ENCODE measurements around the gene STK24.

The STK24 gene

GRCh38 chr13:98530217-98530616 lies 46.7 kb downstream of the STK24 start:
- DNase-seq, result no peak

- no peak for DNase-seq
Observed at GRCh38 chr13:98529171-98529570, 47.7 kb downstream of the STK24 start.

GRCh38 chr13:98528663-98529064 lies 48.2 kb downstream of the STK24 start:
- DNase-seq, result no peak

- no peak for DNase-seq
Observed at GRCh38 chr13:98527526-98527925, 49.4 kb downstream of the STK24 start.

- DNase-seq, result no peak
Observed at GRCh38 chr13:98526182-98526512, 50.8 kb downstream of the STK24 start.

GRCh38 chr13:98525456-98526181 lies 51.3 kb downstream of the STK24 start:
- no peak for DNase-seq

- no peak for DNase-seq
Observed at GRCh38 chr13:98524793-98525192, 52.1 kb downstream of the STK24 start.

- DNase-seq, result no peak
Observed at GRCh38 chr13:98524391-98524790, 52.5 kb downstream of the STK24 start.

- DNase-seq, result no peak
Observed at GRCh38 chr13:98523455-98524102, 53.3 kb downstream of the STK24 start.

GRCh38 chr13:98522371-98522770 lies 54.5 kb downstream of the STK24 start:
- no peak for DNase-seq

- no peak for DNase-seq
Observed at GRCh38 chr13:98521461-98522247, 55.3 kb downstream of the STK24 start.

GRCh38 chr13:98520674-98521449 lies 56.0 kb downstream of the STK24 start:
- DNase-seq, result no peak

- DNase-seq, result no peak
Observed at GRCh38 chr13:98519976-98520375, 56.9 kb downstream of the STK24 start.

GRCh38 chr13:98517576-98518310 lies 59.2 kb downstream of the STK24 start:
- no peak for DNase-seq

GRCh38 chr13:98515818-98516465 lies 61.0 kb downstream of the STK24 start:
- no peak for DNase-seq

GRCh38 chr13:98514288-98514687 lies 62.6 kb downstream of the STK24 start:
- no peak for DNase-seq

GRCh38 chr13:98513837-98514236 lies 63.1 kb downstream of the STK24 start:
- DNase-seq, result no peak

GRCh38 chr13:98512774-98513665 lies 63.9 kb downstream of the STK24 start:
- no peak for DNase-seq

GRCh38 chr13:98511435-98511834 lies 65.5 kb downstream of the STK24 start:
- no peak for DNase-seq

GRCh38 chr13:98510156-98510509 lies 66.8 kb downstream of the STK24 start:
- DNase-seq, result no peak
